ENCODE results near the gene MAP7D1. TPM values are rescaled to one million over a fixed set of nuclear protein-coding genes. Genes with fewer than 3 reads are reported as not detected.
A peak's percentile ranks its signal among the peaks of the same experiment; 100 is the strongest.

The MAP7D1 gene
- total and polyA plus RNA-seq, 2 of the 13 experiments (the other 11 are each of a cell fraction or from before 2014, with no cell fraction given) = 5.6 to 7.2 TPM

DNA sequence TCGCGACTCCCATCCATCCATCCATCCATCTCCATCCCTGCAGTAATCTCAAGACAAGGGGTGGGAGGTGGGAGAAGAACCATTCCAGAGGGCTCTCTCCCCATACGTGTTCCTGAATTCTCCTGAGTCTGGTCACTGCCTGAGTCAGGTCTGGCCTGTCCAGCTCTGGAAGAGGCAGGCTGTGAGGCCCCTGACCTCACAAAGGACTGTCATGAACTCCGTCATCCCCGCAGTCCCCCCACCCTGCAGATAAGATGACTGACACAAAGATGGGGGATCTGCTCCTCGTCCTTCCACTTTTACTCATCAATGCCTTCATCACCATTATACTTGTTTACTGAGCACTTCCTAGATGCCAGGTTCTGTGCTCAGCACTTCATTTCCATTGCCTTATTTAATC is 1.6 kb upstream of the MAP7D1 start:
- Histone ChIP-seq H3K36me3 (replicated peaks in 1 of 2; ENCODE audit: control insufficient read depth in 1 of 2, insufficient read depth in 2 of 2, low read length in 2 of 2) (no peaks in the 10 kb centered on the region), H4K20me1 (ENCODE audit: insufficient read depth, low read length) (no peaks in the 10 kb centered on the region), H3K27me3 (ENCODE audit: control insufficient read depth in 1 of 2, insufficient read depth in 2 of 2, low read length in 2 of 2) (no peaks in the 10 kb centered on the region), H2AFZ (ENCODE audit: low read length) (no peak overlapping the region), H3K9me3 (ENCODE audit: low read length) (no peaks in the 10 kb centered on the region), H3K4me3 (replicated peaks in 1 of 3; ENCODE audit: insufficient read depth in 1 of 3, low read depth in 2 of 3, low read length in 3 of 3) (no peak overlapping the region), H3K27ac (ENCODE audit: extremely low read length, insufficient read depth, low read length) (no peak overlapping the region), H3K4me2 (ENCODE audit: low read depth, low read length) (peak overlapping the region; percentile 73), H3K4me1 (ENCODE audit: insufficient read depth, low read length) (peaks cover 70% of the 10 kb centered on the region), H3K9ac (ENCODE audit: insufficient read depth, low read depth, low read length) (no peak overlapping the region), H3K79me2 (ENCODE audit: insufficient read depth, low read length) (peaks cover 5% of the 10 kb centered on the region)
- FAIRE-seq (no peak), DNase-seq (ENCODE audit: low spot score) (no peak), ATAC-seq (no peak)
- ChIA-PET CTCF (ENCODE audit: low intra/inter-chr PET ratio, low total read pairs) (no interaction called here), POLR2A (interaction anchor here (1.1 to 2.5 kb wide), 2 partner anchors 70 to 93 kb away, joined by 6 to 9 read pairs; partner anchors contain the start of gene THRAP3)
- in situ Hi-C loops (cut with HindIII; ENCODE audit: extremely low pct_ligation_motif_present, low pct_unique_long_range_greater_than_20kb) = loop anchor here (5.0 kb wide), 2 partner anchors 33 to 133 kb away; no protein-coding TSS in a partner anchor
- intact Hi-C loops (cut with micrococcal nuclease; ENCODE audit: unreplicated experiment) = loop anchor here (10.0 kb wide), 1 partner anchor 70 kb away; the partner anchor contains the start of gene THRAP3
- BruUV-seq (replicated peaks) = no TSS peak
- TF ChIP-seq ZNF550 (CRISPR knock-in tag; IDR thresholded peaks at IDR 0.05; ENCODE audit: borderline replicate concordance) (no peak), PRPF4 (IDR thresholded peaks at IDR 0.05; ENCODE audit: low read depth, low read length, poor library complexity, severe bottlenecking) (no peak), CCAR2 (optimal IDR thresholded peaks at IDR 0.05; ENCODE audit: low read depth, low read length) (no peak)
- WGBS (ENCODE audit: low lambda C conversion rate) = 37% methylated on average over 4 of the region's 6 CpGs

DNA sequence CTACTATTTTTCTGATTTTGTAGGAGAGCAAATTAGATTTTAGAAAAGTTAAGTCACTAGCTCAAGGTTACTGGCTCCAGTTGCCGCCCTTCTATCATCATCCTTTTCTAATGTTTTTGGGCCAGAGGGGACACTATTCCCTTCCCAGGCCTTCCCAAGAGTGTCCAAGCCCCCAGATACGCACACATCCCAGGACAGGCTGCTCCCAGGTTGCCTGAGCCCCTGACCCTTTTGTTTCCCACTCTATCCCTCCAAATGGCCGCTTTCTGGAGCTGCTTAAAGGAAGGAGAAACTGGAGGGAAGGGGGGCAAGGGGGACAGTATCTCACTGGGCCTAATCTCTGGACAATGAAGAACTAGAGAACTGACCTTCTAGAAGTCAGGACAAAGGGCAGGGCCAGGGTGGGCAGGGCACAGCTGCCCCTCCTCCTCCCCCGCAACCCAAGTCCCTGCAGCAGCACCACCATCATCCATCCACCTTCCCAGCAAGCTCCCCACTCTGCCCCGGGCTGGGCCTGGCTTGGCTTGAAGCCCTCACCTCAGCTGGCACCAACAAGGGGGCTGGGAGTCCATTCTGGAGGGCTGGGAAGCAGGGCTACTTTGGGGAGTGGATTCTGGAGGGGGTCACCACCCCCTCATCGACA is 1.1 kb upstream of the MAP7D1 start:
- intact Hi-C loops (cut with micrococcal nuclease; ENCODE audit: unreplicated experiment) = loop anchor here (1.0 to 10.0 kb wide), 2 partner anchors 33 to 70 kb away; partner anchors contain the start of gene THRAP3

More for the DNA sequence above, 1.1 kb upstream of the MAP7D1 start:
- H3K9ac ChIP-seq (ENCODE audit: insufficient read depth, low read depth, low read length) = peak overlapping the region; percentile 80; the same call in 1 of the 2 replicates
- FAIRE-seq (no peak), ATAC-seq (peak; percentile 7; the same call in 1 of the 3 replicates), DNase-seq (ENCODE audit: low spot score) (no peak)
- no TSS peak for BruUV-seq (replicated peaks)
- peak overlapping the region; percentile 74 to 89 (median 85) for H3K4me3 ChIP-seq (replicated peaks in 1 of 3; ENCODE audit: insufficient read depth in 1 of 3, low read depth in 2 of 3, low read length in 3 of 3)
- peaks cover 67% of the 10 kb centered on the region for H3K4me1 ChIP-seq (ENCODE audit: insufficient read depth, low read length)
- H3K9me3 ChIP-seq (ENCODE audit: low read length) = no peaks in the 10 kb centered on the region
- H4K20me1 ChIP-seq (ENCODE audit: insufficient read depth, low read length) = no peaks in the 10 kb centered on the region
- WGBS (ENCODE audit: low lambda C conversion rate) = 21% methylated on average over 5 of the region's 6 CpGs
- POLR2A ChIA-PET = interaction anchor here (0.7 to 2.5 kb wide), 5 partner anchors 70 to 163 kb away, joined by 3 to 9 read pairs (median 5); partner anchors contain the start of gene THRAP3
- H3K27me3 ChIP-seq (ENCODE audit: control insufficient read depth in 1 of 2, insufficient read depth in 2 of 2, low read length in 2 of 2) = no peaks in the 10 kb centered on the region
- peak overlapping the region; percentile 67 for H3K27ac ChIP-seq (ENCODE audit: extremely low read length, insufficient read depth, low read length)
- H3K4me2 ChIP-seq (ENCODE audit: low read depth, low read length) = peak overlapping the region; percentile 73
- H2AFZ ChIP-seq (ENCODE audit: low read length) = no peak overlapping the region
- no peak for TF ChIP-seq ZMYM2 (CRISPR knock-in tag; IDR thresholded peaks at IDR 0.05)
- TF ChIP-seq, protein P1, sequence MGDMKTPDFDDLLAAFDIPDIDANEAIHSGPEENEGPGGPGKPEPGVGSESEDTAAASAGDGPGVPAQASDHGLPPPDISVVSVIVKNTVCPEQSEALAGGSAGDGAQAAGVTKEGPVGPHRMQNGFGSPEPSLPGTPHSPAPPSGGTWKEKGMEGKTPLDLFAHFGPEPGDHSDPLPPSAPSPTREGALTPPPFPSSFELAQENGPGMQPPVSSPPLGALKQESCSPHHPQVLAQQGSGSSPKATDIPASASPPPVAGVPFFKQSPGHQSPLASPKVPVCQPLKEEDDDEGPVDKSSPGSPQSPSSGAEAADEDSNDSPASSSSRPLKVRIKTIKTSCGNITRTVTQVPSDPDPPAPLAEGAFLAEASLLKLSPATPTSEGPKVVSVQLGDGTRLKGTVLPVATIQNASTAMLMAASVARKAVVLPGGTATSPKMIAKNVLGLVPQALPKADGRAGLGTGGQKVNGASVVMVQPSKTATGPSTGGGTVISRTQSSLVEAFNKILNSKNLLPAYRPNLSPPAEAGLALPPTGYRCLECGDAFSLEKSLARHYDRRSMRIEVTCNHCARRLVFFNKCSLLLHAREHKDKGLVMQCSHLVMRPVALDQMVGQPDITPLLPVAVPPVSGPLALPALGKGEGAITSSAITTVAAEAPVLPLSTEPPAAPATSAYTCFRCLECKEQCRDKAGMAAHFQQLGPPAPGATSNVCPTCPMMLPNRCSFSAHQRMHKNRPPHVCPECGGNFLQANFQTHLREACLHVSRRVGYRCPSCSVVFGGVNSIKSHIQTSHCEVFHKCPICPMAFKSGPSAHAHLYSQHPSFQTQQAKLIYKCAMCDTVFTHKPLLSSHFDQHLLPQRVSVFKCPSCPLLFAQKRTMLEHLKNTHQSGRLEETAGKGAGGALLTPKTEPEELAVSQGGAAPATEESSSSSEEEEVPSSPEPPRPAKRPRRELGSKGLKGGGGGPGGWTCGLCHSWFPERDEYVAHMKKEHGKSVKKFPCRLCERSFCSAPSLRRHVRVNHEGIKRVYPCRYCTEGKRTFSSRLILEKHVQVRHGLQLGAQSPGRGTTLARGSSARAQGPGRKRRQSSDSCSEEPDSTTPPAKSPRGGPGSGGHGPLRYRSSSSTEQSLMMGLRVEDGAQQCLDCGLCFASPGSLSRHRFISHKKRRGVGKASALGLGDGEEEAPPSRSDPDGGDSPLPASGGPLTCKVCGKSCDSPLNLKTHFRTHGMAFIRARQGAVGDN (CRISPR knock-in tag; IDR thresholded peaks at IDR 0.05) = peak; percentile 44
- peak; percentile 23; the same call in 1 of the 2 replicates for TF ChIP-seq ZFY (CRISPR knock-in tag; IDR thresholded peaks at IDR 0.05)
- TF ChIP-seq FLYWCH1 (CRISPR knock-in tag; IDR thresholded peaks at IDR 0.05) = no peak
- TF ChIP-seq PPARG (CRISPR knock-in tag; conservative IDR thresholded peaks at IDR 0.05) = no peak
- TF ChIP-seq ZSCAN29 (CRISPR knock-in tag; conservative IDR thresholded peaks at IDR 0.05) = 0 out of 2 replicates have a peak, but pooled peaks have one; percentile 24
- peak; percentile 63 for TF ChIP-seq ZFX (CRISPR knock-in tag; IDR thresholded peaks at IDR 0.05; ENCODE audit: low read depth)
- TF ChIP-seq, protein P2, sequence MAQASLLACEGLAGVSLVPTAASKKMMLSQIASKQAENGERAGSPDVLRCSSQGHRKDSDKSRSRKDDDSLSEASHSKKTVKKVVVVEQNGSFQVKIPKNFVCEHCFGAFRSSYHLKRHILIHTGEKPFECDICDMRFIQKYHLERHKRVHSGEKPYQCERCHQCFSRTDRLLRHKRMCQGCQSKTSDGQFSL (CRISPR knock-in tag; IDR thresholded peaks at IDR 0.05) = peak; percentile 63; the same call in 1 of the 2 replicates
- TF ChIP-seq HDAC1 (CRISPR knock-in tag; IDR thresholded peaks at IDR 0.05) = 0 out of 2 replicates have a peak, but pooled peaks have one; percentile 4
- peaks cover 5% of the 10 kb centered on the region for H3K79me2 ChIP-seq (ENCODE audit: insufficient read depth, low read length)
- no peaks in the 10 kb centered on the region; a peak in 1 of 5 replicates for H3K36me3 ChIP-seq (replicated peaks in 1 of 2; ENCODE audit: control insufficient read depth in 1 of 2, insufficient read depth in 2 of 2, low read length in 2 of 2)
- CTCF ChIA-PET (ENCODE audit: low intra/inter-chr PET ratio, low total read pairs) = no interaction called here
- in situ Hi-C loops (cut with HindIII; ENCODE audit: extremely low pct_ligation_motif_present, low pct_unique_long_range_greater_than_20kb) = loop anchor here (5.0 kb wide), 2 partner anchors 32 to 132 kb away; no protein-coding TSS in a partner anchor
